Effector memory CD8-positive, alpha-beta T cell (primary cell): ENCODE data around the gene ATP8A1.
A peak's percentile ranks its signal among the peaks of the same experiment; 100 is the strongest.
"Not testable (repeated sequence)": the region's sequence is repeated elsewhere in the genome, so short reads cannot be mapped to it uniquely, and the experiment has no call there.

Source experiments
- ATAC-seq: fragments of 150-1000 bp; cut with Tn5 transposase; replicated peaks from 2 replicates; pipeline ENCODE4 v1.10.0; 2021; ENCODE audit warnings: mild to moderate bottlenecking, moderate library complexity
- DNase-seq, 3 experiments: peaks; one replicate each; pipeline ENCODE4 v3.0.0; 2021
- H3K27ac Mint-ChIP-seq, 2 donors: one replicate each; pipeline ENCODE4 v1.8.0; 2022; ENCODE audit warnings: mild to moderate bottlenecking in 2 of 2, mixed read lengths in 2 of 2, moderate library complexity in 2 of 2
- H3K27me3 Mint-ChIP-seq, 2 donors: one replicate each; pipeline ENCODE4 v1.8.0; 2022; ENCODE audit warnings: mixed read lengths in 2 of 2
- H3K36me3 Mint-ChIP-seq: one replicate; pipeline ENCODE4 v1.8.0; 2022; ENCODE audit warnings: mild to moderate bottlenecking, moderate library complexity, mixed read lengths; ENCODE audit not compliant: insufficient read depth
- H3K4me1 Mint-ChIP-seq, 2 donors: one replicate each; pipeline ENCODE4 v1.8.0; 2022; ENCODE audit warnings: low read depth in 2 of 2, mixed read lengths in 2 of 2
- H3K4me3 Mint-ChIP-seq, 2 donors: one replicate each; pipeline ENCODE4 v1.8.0; 2022; ENCODE audit warnings: mild to moderate bottlenecking in 2 of 2, mixed read lengths in 2 of 2, moderate library complexity in 2 of 2
- H3K9me3 Mint-ChIP-seq, 2 donors: one replicate each; pipeline ENCODE4 v1.8.0; 2022; ENCODE audit warnings: mixed read lengths in 2 of 2
- total RNA-seq, 9 experiments: gene quantifications; one replicate each; lab custom pipeline; 2026; lab: John Stamatoyannopoulos, UW

The ATP8A1 gene
- 14.1 to 350 (median 106) reads per million in 9 experiments for total RNA-seq

- ATAC-seq (peak; percentile 84), DNase-seq (peak; percentile 91 to 93 (median 91))
- peak within 1 kb of the TSS; percentile 94 to 96 for H3K27ac Mint-ChIP-seq
- peaks cover 29 to 54% of the 10 kb centered on the region in 2 donors for H3K4me1 Mint-ChIP-seq
- peaks cover 11% of the 10 kb centered on the region for H3K36me3 Mint-ChIP-seq
- peak within 1 kb of the TSS; percentile 96 to 98 for H3K4me3 Mint-ChIP-seq
- peaks cover 0 to 4% of the 10 kb centered on the region in 2 donors for H3K9me3 Mint-ChIP-seq
- no peaks in the 10 kb centered on the region for H3K27me3 Mint-ChIP-seq
Measured at GRCh38 chr4:42656944-42657792, at the start of gene ATP8A1. Gene ATP8A1, minus strand, starts transcription at chr4:42657105. Its CDS starts 232 bp downstream, at chr4:42656873.

- DNase-seq (no peak), ATAC-seq (no peak)
- Mint-ChIP-seq H3K4me3 (no peak overlapping the region), H3K36me3 (no peaks in the 10 kb centered on the region), H3K4me1 (peaks cover 5 to 6% of the 10 kb centered on the region in 2 donors), H3K27ac (no peak overlapping the region), H3K27me3 (peaks cover 13 to 23% of the 10 kb centered on the region in 2 donors), H3K9me3 (no peaks in the 10 kb centered on the region)
Measured at GRCh38 chr4:42706086-42706485, 49.2 kb upstream of the ATP8A1 start.

GRCh38 chr4:42703813-42704212 lies 46.9 kb upstream of the ATP8A1 start:
- DNase-seq (no peak), ATAC-seq (no peak)
- Mint-ChIP-seq H3K27ac (no peak overlapping the region), H3K9me3 (no peaks in the 10 kb centered on the region), H3K27me3 (peaks cover 5 to 7% of the 10 kb centered on the region in 2 donors), H3K4me1 (peaks cover 5 to 6% of the 10 kb centered on the region in 2 donors), H3K4me3 (no peak overlapping the region), H3K36me3 (no peaks in the 10 kb centered on the region)

- H3K4me1 Mint-ChIP-seq, result peaks cover 5 to 6% of the 10 kb centered on the region in 2 donors
- no peak overlapping the region for H3K4me3 Mint-ChIP-seq
- DNase-seq (no peak), ATAC-seq (no peak)
- no peaks in the 10 kb centered on the region for H3K27me3 Mint-ChIP-seq
- H3K36me3 Mint-ChIP-seq, result no peaks in the 10 kb centered on the region
- no peaks in the 10 kb centered on the region for H3K9me3 Mint-ChIP-seq
- peak overlapping the region in 1 of 2 donors; percentile 49 for H3K27ac Mint-ChIP-seq
Measured at GRCh38 chr4:42702895-42703294, 46.0 kb upstream of the ATP8A1 start.

- H3K4me1 Mint-ChIP-seq, ATAC-seq, H3K36me3 Mint-ChIP-seq, H3K27me3 Mint-ChIP-seq, DNase-seq, H3K9me3 Mint-ChIP-seq: not testable (repeated sequence)
- peak overlapping the region in 1 of 2 donors; percentile 57 for H3K4me3 Mint-ChIP-seq
- H3K27ac Mint-ChIP-seq, result peak overlapping the region in 1 of 2 donors; percentile 73
Measured at GRCh38 chr4:42701780-42702179, 44.9 kb upstream of the ATP8A1 start.

- Mint-ChIP-seq H3K9me3 (no peaks in the 10 kb centered on the region), H3K4me3 (no peak overlapping the region), H3K4me1 (no peaks in the 10 kb centered on the region), H3K36me3 (peaks cover 3% of the 10 kb centered on the region), H3K27me3 (no peaks in the 10 kb centered on the region), H3K27ac (no peak overlapping the region)
- ATAC-seq (no peak), DNase-seq (no peak)
Measured at GRCh38 chr4:42690537-42690936, 33.6 kb upstream of the ATP8A1 start.

GRCh38 chr4:42683393-42683792 lies 26.5 kb upstream of the ATP8A1 start:
- Mint-ChIP-seq H3K36me3 (peaks cover 3% of the 10 kb centered on the region), H3K9me3 (no peaks in the 10 kb centered on the region), H3K4me1 (no peaks in the 10 kb centered on the region), H3K27me3 (no peaks in the 10 kb centered on the region), H3K27ac (no peak overlapping the region), H3K4me3 (peak overlapping the region in 1 of 2 donors; percentile 7)
- DNase-seq (no peak), ATAC-seq (no peak)

- ATAC-seq (no peak), DNase-seq (no peak)
- Mint-ChIP-seq H3K4me1 (peaks cover 0 to 9% of the 10 kb centered on the region in 2 donors), H3K27me3 (no peaks in the 10 kb centered on the region), H3K36me3 (peaks cover 4% of the 10 kb centered on the region), H3K9me3 (no peaks in the 10 kb centered on the region), H3K27ac (no peak overlapping the region), H3K4me3 (no peak overlapping the region)
Measured at GRCh38 chr4:42678512-42678911, 21.6 kb upstream of the ATP8A1 start.

- H3K27me3 Mint-ChIP-seq, result no peaks in the 10 kb centered on the region
- DNase-seq (no peak), ATAC-seq (no peak)
- peak overlapping the region in 1 of 2 donors; percentile 90 for H3K27ac Mint-ChIP-seq
- no peaks in the 10 kb centered on the region for H3K9me3 Mint-ChIP-seq
- H3K4me3 Mint-ChIP-seq, result peak overlapping the region in 1 of 2 donors; percentile 68
- H3K4me1 Mint-ChIP-seq, result peaks cover 12 to 29% of the 10 kb centered on the region in 2 donors
- H3K36me3 Mint-ChIP-seq, result peaks cover 4% of the 10 kb centered on the region
Measured at GRCh38 chr4:42676066-42676951, 19.4 kb upstream of the ATP8A1 start.

- H3K9me3 Mint-ChIP-seq, result no peaks in the 10 kb centered on the region
- peak overlapping the region; percentile 88 to 94 for H3K27ac Mint-ChIP-seq
- DNase-seq, result no peak
- H3K4me3 Mint-ChIP-seq, result peak overlapping the region; percentile 62 to 74
- H3K27me3 Mint-ChIP-seq, result no peaks in the 10 kb centered on the region
- H3K4me1 Mint-ChIP-seq, result peaks cover 22 to 44% of the 10 kb centered on the region in 2 donors
- H3K36me3 Mint-ChIP-seq, result peaks cover 4% of the 10 kb centered on the region
- no peak for ATAC-seq
Measured at GRCh38 chr4:42673082-42673425, 16.1 kb upstream of the ATP8A1 start.

GRCh38 chr4:42672359-42673081 lies 15.6 kb upstream of the ATP8A1 start:
- DNase-seq (no peak), ATAC-seq (no peak)
- Mint-ChIP-seq H3K4me1 (peaks cover 22 to 42% of the 10 kb centered on the region in 2 donors), H3K27me3 (no peaks in the 10 kb centered on the region), H3K36me3 (peaks cover 4% of the 10 kb centered on the region), H3K9me3 (no peaks in the 10 kb centered on the region), H3K4me3 (peak overlapping the region; percentile 62 to 74), H3K27ac (peak overlapping the region; percentile 88 to 94)

- peak; percentile 98 for ATAC-seq
- Mint-ChIP-seq H3K36me3 (peaks cover 4% of the 10 kb centered on the region), H3K27me3 (no peaks in the 10 kb centered on the region), H3K9me3 (no peaks in the 10 kb centered on the region), H3K4me1 (peaks cover 22 to 41% of the 10 kb centered on the region in 2 donors), H3K27ac (peak overlapping the region; percentile 88 to 94), H3K4me3 (peak overlapping the region; percentile 62 to 74)
- peak; percentile 34 to 63 (median 42) for DNase-seq
Measured at GRCh38 chr4:42671431-42672194, 14.7 kb upstream of the ATP8A1 start.
